Endothelial cell of umbilical vein (primary cell): ENCODE measurements around the gene EDA. TPM values are rescaled to one million over a fixed set of nuclear protein-coding genes. Genes with fewer than 3 reads are reported as not detected.

Experiments used
- BruUV-seq: library from RNA; stranded (reverse); fragments of 400-500 nt; replicated peaks from 2 replicates; lab custom pipeline; 2021; lab: Mats Ljungman, UMichigan
- CTCF ChIA-PET: fragments of 300-600, 350-600 bp; sonication (Branson Sonifier 250); formaldehyde crosslinking; loops from one replicate; lab custom pipeline; 2021; ENCODE audit warnings: antibody characterized with exemption, inconsistent platforms; lab: Charles Lee
- POLR2A ChIA-PET: fragments of 300-600, 350-600 bp; sonication (Branson Sonifier 250); formaldehyde crosslinking; loops from one replicate; lab custom pipeline; 2021; ENCODE audit warnings: antibody characterized with exemption, inconsistent platforms; lab: Charles Lee
- DNase-seq: peaks from one replicate; pipeline ENCODE4 v3.0.0-alpha.2; 2011; ENCODE audit warnings: low read depth, low spot score
- FAIRE-seq: peaks from 2 replicates; lab custom pipeline; 2011; peaks lifted over from hg19 to GRCh38; lab: Jason Lieb, UNC
- H2AFZ ChIP-seq: 2 replicates; pipeline ENCODE4 v1.6.0; 2012; ENCODE audit warnings: low read depth, low read length, control low read depth, inconsistent platforms
- H3K27ac ChIP-seq: 2 replicates; pipeline ENCODE4 v1.5.1; 2011; ENCODE audit warnings: low read depth, mild to moderate bottlenecking, control low read depth, low read length, moderate library complexity; ENCODE audit not compliant: insufficient read depth
- H3K27me3 ChIP-seq, 2 experiments: 2 replicates each; pipeline versions ENCODE4 v1.6.0 to v1.6.1; 2011; ENCODE audit warnings: low read length in 2 of 2, mixed read lengths in 1 of 2; ENCODE audit not compliant: control insufficient read depth in 2 of 2, insufficient read depth in 2 of 2
- H3K36me3 ChIP-seq, 2 experiments: 2 replicates in 1 of 2; 3 replicates in 1 of 2; pipeline ENCODE4 v1.5.1; 2011; ENCODE audit warnings: low read length in 2 of 2, mild to moderate bottlenecking in 1 of 2, moderate library complexity in 1 of 2; ENCODE audit not compliant: control insufficient read depth in 2 of 2, insufficient read depth in 2 of 2; ENCODE audit errors: extremely low read depth in 1 of 2
- H3K4me1 ChIP-seq: 3 replicates; pipeline ENCODE4 v1.5.1; 2011; ENCODE audit warnings: mild to moderate bottlenecking, low read length; ENCODE audit not compliant: control insufficient read depth, insufficient read depth; ENCODE audit errors: extremely low read depth
- H3K4me2 ChIP-seq: 2 replicates; pipeline ENCODE4 v1.6.1; 2011; ENCODE audit warnings: low read length, control low read depth, mixed read lengths; ENCODE audit not compliant: insufficient read depth
- H3K4me3 ChIP-seq, 3 experiments: fragments of 200-600 bp in 1 of 3; sonication (generic), shearing (Covaris generic) in 1 of 3; replicated peaks in 1 of 3; 2 replicates each; pipeline ENCODE4 v1.5.1; 2011 to 2016; ENCODE audit warnings: control low read depth in 3 of 3, low read length in 3 of 3, mild to moderate bottlenecking in 2 of 3, inconsistent platforms in 1 of 3, low read depth in 1 of 3, moderate library complexity in 1 of 3; ENCODE audit not compliant: insufficient read depth in 1 of 3
- H3K79me2 ChIP-seq: 2 replicates; pipeline ENCODE4 v1.6.0; 2012; ENCODE audit warnings: low read length, inconsistent platforms; ENCODE audit not compliant: control insufficient read depth, insufficient read depth
- H3K9ac ChIP-seq: replicated peaks from 2 replicates; pipeline ENCODE3; 2011; ENCODE audit warnings: low read length, control low read depth; ENCODE audit not compliant: insufficient read depth; ENCODE audit errors: extremely low read depth
- H3K9me1 ChIP-seq: replicated peaks from 3 replicates; pipeline ENCODE4 v1.6.0; 2011; ENCODE audit warnings: mild to moderate bottlenecking, low read length; ENCODE audit not compliant: control insufficient read depth, insufficient read depth; ENCODE audit errors: extremely low read depth
- H3K9me3 ChIP-seq: replicated peaks from 2 replicates; pipeline ENCODE4 v1.5.1; 2012; ENCODE audit warnings: low read length, inconsistent platforms; ENCODE audit not compliant: control insufficient read depth, insufficient read depth
- H4K20me1 ChIP-seq: replicated peaks from 2 replicates; pipeline ENCODE3; 2011; ENCODE audit warnings: mild to moderate bottlenecking, low read length; ENCODE audit not compliant: control insufficient read depth, insufficient read depth; ENCODE audit errors: extremely low read depth
- EZH2 ChIP-seq: IDR thresholded peaks from 2 replicates; pipeline ENCODE4 v1.6.1; 2012; ENCODE audit warnings: borderline replicate concordance, low read depth, mild to moderate bottlenecking, moderate library complexity, low read length, inconsistent platforms; ENCODE audit not compliant: severe bottlenecking
- FOS ChIP-seq: IDR thresholded peaks from 2 replicates; pipeline ENCODE4 v1.6.1; 2011; ENCODE audit warnings: mild to moderate bottlenecking, low read length, moderate library complexity, borderline replicate concordance; ENCODE audit not compliant: insufficient read depth
- GATA2 ChIP-seq: IDR thresholded peaks from 2 replicates; pipeline ENCODE4 v1.7.0; 2011; ENCODE audit warnings: low read depth, mild to moderate bottlenecking, moderate library complexity, mixed read lengths, low read length; ENCODE audit not compliant: insufficient read length, insufficient read depth
- JUN ChIP-seq: IDR thresholded peaks from 2 replicates; pipeline ENCODE4 v1.6.1; 2011; ENCODE audit warnings: borderline replicate concordance, low read depth; ENCODE audit not compliant: insufficient read length, insufficient read depth
- MYC ChIP-seq: IDR thresholded peaks from one replicate; pipeline ENCODE4 v1.6.1; 2011; ENCODE audit warnings: mild to moderate bottlenecking, low read depth, low read length
- POLR2A ChIP-seq: IDR thresholded peaks from 2 replicates; pipeline ENCODE4 v1.6.1; 2012; ENCODE audit warnings: low read depth, mild to moderate bottlenecking, control low read depth, low read length
- POLR2AphosphoS5 ChIP-seq: IDR thresholded peaks from 2 replicates; pipeline ENCODE4 v1.6.1; 2012; ENCODE audit warnings: low read depth, mild to moderate bottlenecking, control low read depth, low read length, moderate library complexity; ENCODE audit not compliant: insufficient read depth
- dilution Hi-C: fragments of 300-500 bp; cut with MboI; formaldehyde crosslinking; loops from one replicate; pipeline ENCODE4 v1.15.0; 2019; ENCODE audit warnings: low sequenced_read_pairs; ENCODE audit not compliant: extremely low pct_ligation_motif_present
- intact Hi-C: fragments of 100-400 bp; cut with micrococcal nuclease; formaldehyde crosslinking; loops from one replicate; pipeline ENCODE4 v1.10.0; 2022
- polyA plus RNA-seq, 4 experiments: library from polyadenylated mRNA; depleted of rRNA in 3 of 4; stranded (reverse) in 3 of 4; unstranded in 1 of 4; fragments of >200 nt; gene quantifications; 2 replicates each; pipeline versions ENCODE4 v1.2.1 to v1.2.3, GENCODE V29; 2011 to 2012; ENCODE audit warnings: missing spikeins in 1 of 4
- total RNA-seq: library from RNA; stranded (reverse); gene quantifications from 2 replicates; pipeline ENCODE4 v1.2.3, GENCODE V29; 2021
- TF ChIP-seq, protein P1 (sequence below): IDR thresholded peaks from 2 replicates; pipeline ENCODE4 v1.6.1; 2011; ENCODE audit not compliant: insufficient read depth, insufficient read length

The EDA gene
- total and polyA plus RNA-seq, 2 donors (not counting 3 experiments of a cell fraction or from before 2014, with no cell fraction given), result 0.37 to 1.2 TPM

DNA sequence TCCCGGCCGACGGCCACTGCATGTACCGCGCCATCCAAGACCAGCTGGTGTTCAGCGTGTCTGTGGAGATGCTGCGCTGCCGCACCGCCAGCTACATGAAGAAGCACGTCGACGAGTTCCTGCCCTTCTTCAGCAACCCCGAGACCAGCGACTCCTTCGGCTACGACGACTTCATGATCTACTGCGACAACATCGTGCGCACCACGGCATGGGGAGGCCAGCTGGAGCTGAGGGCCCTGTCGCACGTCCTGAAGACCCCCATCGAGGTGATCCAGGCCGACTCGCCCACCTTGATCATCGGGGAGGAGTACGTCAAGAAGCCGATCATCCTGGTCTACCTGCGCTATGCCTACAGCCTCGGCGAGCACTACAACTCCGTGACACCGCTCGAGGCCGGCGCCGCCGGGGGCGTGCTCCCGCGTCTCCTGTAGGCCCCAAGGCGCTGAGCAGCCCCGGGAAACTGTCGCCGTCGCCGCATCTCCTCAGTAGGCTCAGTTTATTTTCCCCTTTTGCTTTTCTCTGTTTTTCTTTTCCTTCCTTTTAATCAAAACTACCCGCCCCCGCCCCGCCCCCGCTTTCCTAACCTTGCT lies 447.1 kb downstream of the EDA start:
- H3K9me3 ChIP-seq, result no peaks in the 10 kb centered on the region
- dilution Hi-C loops, result no loop called here
- no peaks in the 10 kb centered on the region for H3K27me3 ChIP-seq
- H3K4me2 ChIP-seq, result no peak overlapping the region
- H4K20me1 ChIP-seq, result no peaks in the 10 kb centered on the region
- H3K36me3 ChIP-seq, result no peaks in the 10 kb centered on the region
- no TSS peak for BruUV-seq
- H2AFZ ChIP-seq, result no peak overlapping the region
- ChIA-PET POLR2A (no interaction called here), CTCF (no interaction called here)
- H3K4me1 ChIP-seq, result no peaks in the 10 kb centered on the region
- no peak overlapping the region for H3K9ac ChIP-seq
- FAIRE-seq (no peak), DNase-seq (no peak)
- H3K9me1 ChIP-seq, result no peaks in the 10 kb centered on the region
- intact Hi-C loops, result no loop called here
- H3K27ac ChIP-seq, result no peak overlapping the region
- H3K4me3 ChIP-seq, result no peak overlapping the region
- H3K79me2 ChIP-seq, result no peaks in the 10 kb centered on the region
- TF ChIP-seq FOS (no peak), EZH2 (no peak)
- TF ChIP-seq, protein P1, sequence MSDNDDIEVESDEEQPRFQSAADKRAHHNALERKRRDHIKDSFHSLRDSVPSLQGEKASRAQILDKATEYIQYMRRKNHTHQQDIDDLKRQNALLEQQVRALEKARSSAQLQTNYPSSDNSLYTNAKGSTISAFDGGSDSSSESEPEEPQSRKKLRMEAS, result no peak

DNA sequence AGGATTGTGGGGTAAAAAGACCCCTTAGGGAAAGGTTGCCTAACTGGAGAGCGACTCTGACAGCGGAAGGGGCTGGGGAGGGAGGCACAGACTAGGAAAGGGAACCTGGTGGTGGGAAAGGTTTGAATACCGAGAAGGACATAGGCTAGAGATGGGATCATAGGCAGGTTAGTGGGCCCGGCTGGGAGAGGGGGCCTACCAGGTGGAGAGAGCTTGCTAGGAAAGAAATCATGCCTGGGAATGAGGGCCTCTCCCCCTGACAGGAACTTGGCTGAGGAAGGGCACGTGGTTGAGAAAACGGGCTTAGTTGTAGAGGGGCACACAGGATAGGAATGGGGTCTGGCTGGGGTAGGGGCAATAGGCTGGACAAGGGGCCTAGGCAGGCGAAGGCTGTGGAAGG lies 450.7 kb downstream of the EDA start:
- POLR2A ChIA-PET, result no interaction called here
- FAIRE-seq (no peak), DNase-seq (no peak)
- TF ChIP-seq JUN (no peak), MYC (no peak), GATA2 (no peak), POLR2A (no peak), FOS (no peak), POLR2AphosphoS5 (no peak)
- no peaks in the 10 kb centered on the region for H3K79me2 ChIP-seq
- no peaks in the 10 kb centered on the region for H4K20me1 ChIP-seq
- H3K9me3 ChIP-seq, result no peaks in the 10 kb centered on the region
- dilution Hi-C loops, result no loop called here
- H3K9ac ChIP-seq, result no peak overlapping the region
- no peaks in the 10 kb centered on the region for H3K27me3 ChIP-seq
- H3K9me1 ChIP-seq, result no peaks in the 10 kb centered on the region
- intact Hi-C loops, result no loop called here
- no peaks in the 10 kb centered on the region for H3K36me3 ChIP-seq
- no peaks in the 10 kb centered on the region for H3K4me1 ChIP-seq
- no TSS peak for BruUV-seq
- H3K27ac ChIP-seq, result no peak overlapping the region
- H3K4me3 ChIP-seq, result no peak overlapping the region
- no peak overlapping the region for H2AFZ ChIP-seq
- no peak overlapping the region for H3K4me2 ChIP-seq
- CTCF ChIA-PET, result no interaction called here
